HG03039 (cell line): ENCODE measurements around the gene SLIT2.

Experiments
- ATAC-seq: cut with Tn5 transposase; IDR thresholded peaks from one replicate; pipeline ENCODE4 v1.9.1; 2021; ENCODE audit warnings: mild to moderate bottlenecking, moderate library complexity; ENCODE audit not compliant: unreplicated experiment

SLIT2 gene

DNA sequence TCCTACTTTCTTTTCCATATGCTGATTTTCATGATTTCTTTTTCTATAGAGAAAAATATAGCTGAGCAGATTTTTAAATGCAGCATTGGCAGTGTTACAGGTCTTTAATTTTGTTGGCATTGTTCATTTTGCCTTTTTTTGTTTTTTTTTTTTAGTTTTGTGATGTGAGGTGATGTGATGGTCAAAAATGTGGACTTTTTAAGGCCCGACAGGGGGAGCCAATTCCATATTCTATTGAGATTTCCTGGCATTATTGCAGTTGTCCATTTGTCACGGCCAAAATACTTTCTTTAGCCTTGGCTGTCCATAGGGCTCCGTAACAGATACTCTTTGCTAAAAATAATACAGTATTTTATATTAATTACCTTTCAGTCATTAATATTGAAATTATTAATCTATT, 47.8 kb downstream of the SLIT2 start:
- ATAC-seq, result no peak

DNA sequence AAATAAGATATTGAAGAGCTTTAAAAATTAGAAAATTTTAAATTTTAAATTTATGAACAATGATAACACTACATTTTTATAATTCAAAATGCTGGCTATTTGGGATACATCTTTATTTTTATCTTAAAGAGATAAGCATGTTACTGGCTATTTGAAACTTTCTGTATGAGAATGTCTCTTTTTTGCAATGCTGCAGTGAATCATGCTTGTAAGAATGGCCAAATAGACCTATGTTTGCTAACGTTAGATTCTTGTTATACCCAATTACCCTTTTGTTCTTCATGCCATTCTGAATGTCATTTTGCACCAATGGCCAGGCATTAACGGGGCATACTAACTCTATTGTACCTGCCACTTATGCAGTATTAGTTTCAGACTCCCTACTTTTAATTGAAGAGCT, 49.5 kb downstream of the SLIT2 start:
- ATAC-seq, result no peak
